A375 (cell line): ENCODE data around the gene UNC13B. TPM values are rescaled to one million over a fixed set of nuclear protein-coding genes. Genes with fewer than 3 reads are reported as not detected.

Experiments used
- total RNA-seq: library from RNA; depleted of rRNA; stranded (reverse); fragments of >200 nt; shearing (Covaris generic); gene quantifications from 2 replicates; pipeline ENCODE4 v1.2.3, GENCODE V29; 2014; rRNA removed

Gene UNC13B
- total RNA-seq = 9.1 and 10.4 TPM in 2 replicates

GRCh38 chr9:35161713-35162604 is at the start of gene UNC13B:
UNC13B (plus strand) TSS chr9:35162009; CDS start chr9:35162284, 275 bp downstream.

GRCh38 chr9:35115680-35116538 is 45.9 kb upstream of the UNC13B start, which contains the start of gene ATOSB:
ATOSB (minus strand) TSS chr9:35115862; CDS start chr9:35108274, 7,588 bp downstream.

Other genes starting within 250 kb of the UNC13B start
- not detected in 2 replicates for gene PHF24, start 203.7 kb upstream of the UNC13B start, total RNA-seq
- gene DNAJB5, start 172.3 kb upstream of the UNC13B start, total RNA-seq = 3.5 and 6.3 TPM in 2 replicates
- gene VCP, start 89.4 kb upstream of the UNC13B start, total RNA-seq = 230 and 251 TPM in 2 replicates
- 47.9 and 62.3 TPM in 2 replicates for gene FANCG, start 82.1 kb upstream of the UNC13B start, total RNA-seq
- gene PIGO, start 65.4 kb upstream of the UNC13B start, total RNA-seq = 40.4 and 45.0 TPM in 2 replicates
- gene STOML2, start 58.9 kb upstream of the UNC13B start, total RNA-seq = 310 and 334 TPM in 2 replicates
- 20.9 and 22.9 TPM in 2 replicates for gene ATOSB, start 46.1 kb upstream of the UNC13B start, total RNA-seq